ENCODE data around the gene RPL35.

The RPL35 gene

GRCh38 chr9:124869466-124869985 is 7.8 kb upstream of the RPL35 start:
- H3K4me3 ChIP-seq (replicated peaks; ENCODE audit: low read depth, low read length) = peak overlapping the region; percentile 94
- no peak for TF ChIP-seq CTCF (IDR thresholded peaks at IDR 0.05; ENCODE audit: low read length, missing control alignments)
- no peak for DNase-seq (ENCODE audit: low read depth)

GRCh38 chr9:124868511-124869465 is 7.0 kb upstream of the RPL35 start:
- DNase-seq (ENCODE audit: low read depth) = peak; percentile 76
- H3K4me3 ChIP-seq (replicated peaks; ENCODE audit: low read depth, low read length) = peak overlapping the region; percentile 94
- TF ChIP-seq CTCF (IDR thresholded peaks at IDR 0.05; ENCODE audit: low read length, missing control alignments) = peak; percentile 16

- DNase-seq (ENCODE audit: low read depth) = no peak
- TF ChIP-seq CTCF (IDR thresholded peaks at IDR 0.05; ENCODE audit: low read length, missing control alignments) = no peak
- no peak overlapping the region for H3K4me3 ChIP-seq (replicated peaks; ENCODE audit: low read depth, low read length)
These were observed 1.7 kb upstream of the RPL35 start for GRCh38 chr9:124863371-124863871.

- DNase-seq (ENCODE audit: low read depth) = no peak
- no peak for TF ChIP-seq CTCF (IDR thresholded peaks at IDR 0.05; ENCODE audit: low read length, missing control alignments)
- H3K4me3 ChIP-seq (replicated peaks; ENCODE audit: low read depth, low read length) = peak overlapping the region; percentile 85
These were observed 995 bp downstream of the RPL35 start for GRCh38 chr9:124860582-124861341.

GRCh38 chr9:124859803-124860581 is 1.8 kb downstream of the RPL35 start:
- TF ChIP-seq CTCF (IDR thresholded peaks at IDR 0.05; ENCODE audit: low read length, missing control alignments) = no peak
- DNase-seq (ENCODE audit: low read depth) = no peak
- peak overlapping the region; percentile 85 for H3K4me3 ChIP-seq (replicated peaks; ENCODE audit: low read depth, low read length)

- peak; percentile 10 for TF ChIP-seq CTCF (IDR thresholded peaks at IDR 0.05; ENCODE audit: low read length, missing control alignments)
- DNase-seq (ENCODE audit: low read depth) = no peak
- no peak overlapping the region for H3K4me3 ChIP-seq (replicated peaks; ENCODE audit: low read depth, low read length)
These were observed 3.3 kb downstream of the RPL35 start for GRCh38 chr9:124858330-124859046.

All from fibroblast of pulmonary artery (primary cell).